ENCODE data around the gene NCOA3.

The NCOA3 gene

GRCh38 chr20:47597090-47597489 is 95.4 kb downstream of the NCOA3 start:
- no peak for DNase-seq (ENCODE audit: low read depth)

GRCh38 chr20:47598911-47599744 is 97.4 kb downstream of the NCOA3 start:
- no peak for DNase-seq (ENCODE audit: low read depth)

DNA sequence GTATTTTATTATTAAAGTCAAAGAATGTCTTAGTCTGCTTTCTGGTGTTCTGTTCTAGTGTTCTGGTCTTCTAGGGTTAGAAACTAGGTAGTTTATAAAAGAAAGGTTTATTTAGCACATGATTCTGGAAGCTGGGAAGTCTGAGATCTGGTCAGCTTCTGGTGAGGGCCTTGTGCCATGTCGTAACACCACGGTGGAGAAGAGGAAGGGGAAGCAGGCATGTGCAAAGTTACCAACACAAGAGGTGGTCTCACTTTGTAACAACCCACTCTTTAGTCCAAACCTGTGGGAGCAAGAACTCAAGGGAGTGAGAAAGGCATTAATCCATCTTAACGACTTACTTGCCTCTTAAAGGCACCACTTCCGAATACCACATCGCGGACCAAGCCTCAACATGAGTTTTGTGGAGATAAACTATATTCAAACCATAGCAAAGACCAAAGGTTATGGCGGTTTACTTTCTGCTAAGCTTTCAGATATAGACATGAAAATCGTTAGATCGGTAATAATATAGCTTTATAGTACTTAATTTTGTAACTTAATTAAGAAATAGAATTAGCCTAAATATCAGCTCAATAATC is 99.4 kb downstream of the NCOA3 start:
- no peak for DNase-seq (ENCODE audit: low read depth)

GRCh38 chr20:47603260-47603659 is 101.6 kb downstream of the NCOA3 start:
- DNase-seq (ENCODE audit: low read depth), result no peak

- no peak for DNase-seq (ENCODE audit: low read depth)
Measured at GRCh38 chr20:47605673-47606413, 104.2 kb downstream of the NCOA3 start.

DNA sequence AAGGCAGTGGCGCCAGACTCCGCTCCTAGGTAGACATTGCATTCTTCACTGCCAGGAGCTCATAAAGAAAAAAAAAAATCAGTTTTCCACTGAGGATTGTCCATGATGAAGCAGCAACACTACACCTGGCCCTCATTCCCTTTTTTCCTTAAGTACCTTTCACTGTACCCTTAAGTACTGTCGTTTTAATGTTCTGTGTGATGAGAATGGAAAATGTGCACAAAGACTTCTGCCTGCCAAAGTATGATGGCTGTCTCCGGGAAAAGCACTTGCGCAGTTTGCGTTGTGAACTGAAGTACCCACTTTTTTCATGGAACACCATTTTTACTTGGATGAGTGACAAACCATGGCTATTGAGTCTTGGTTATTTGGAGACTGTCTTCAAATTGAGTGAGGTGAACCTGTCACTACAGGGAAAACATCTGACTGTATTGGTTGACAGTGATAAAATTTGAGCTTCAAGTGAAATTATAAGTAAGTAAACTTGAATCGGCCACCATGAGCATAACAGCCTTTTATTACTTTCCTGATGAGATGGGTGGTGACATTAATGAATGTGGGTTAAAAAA is 104.8 kb downstream of the NCOA3 start:
- DNase-seq (ENCODE audit: low read depth), result no peak

- DNase-seq (ENCODE audit: low read depth), result no peak
Measured at GRCh38 chr20:47606983-47607613, 105.4 kb downstream of the NCOA3 start.

- no peak for DNase-seq (ENCODE audit: low read depth)
Measured at GRCh38 chr20:47609001-47609400, 107.3 kb downstream of the NCOA3 start.

DNA sequence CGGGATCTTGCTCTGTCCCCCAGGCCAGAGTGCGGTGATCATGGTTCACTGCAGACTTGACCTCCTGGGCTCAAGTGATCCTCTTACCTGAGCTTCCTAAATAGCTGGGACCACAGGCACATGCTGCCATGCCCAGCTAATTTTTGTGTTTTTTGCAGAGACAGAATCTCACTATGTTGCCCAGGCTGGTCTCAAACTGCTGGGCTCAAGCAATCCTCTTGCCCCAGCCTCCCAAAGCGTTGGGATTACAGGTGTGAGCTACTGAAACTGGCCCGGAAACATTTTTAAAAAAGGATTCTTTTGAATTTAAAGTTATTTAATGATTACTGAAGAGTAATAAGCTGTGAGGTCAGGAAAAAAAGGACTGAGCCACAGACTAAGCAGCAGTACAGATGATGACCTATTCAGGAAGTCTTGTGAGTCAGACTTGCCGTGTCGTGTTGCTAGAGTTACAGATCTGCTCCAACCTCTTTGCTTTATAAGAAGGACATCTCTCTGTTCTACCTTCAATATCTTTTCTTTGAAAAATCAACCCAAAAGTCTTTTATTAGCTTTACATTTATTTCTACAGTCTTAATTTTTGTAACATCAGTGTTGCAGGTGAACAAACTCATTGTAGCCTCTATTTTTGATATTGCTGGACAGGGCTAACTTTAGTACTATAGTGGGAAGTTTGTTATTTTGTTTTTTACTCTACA is 108.7 kb downstream of the NCOA3 start:
- peak; percentile 81 for DNase-seq (ENCODE audit: low read depth)

GRCh38 chr20:47610945-47611250 is 109.2 kb downstream of the NCOA3 start:
- DNase-seq (ENCODE audit: low read depth), result no peak

GRCh38 chr20:47611785-47612184 is 110.1 kb downstream of the NCOA3 start:
- no peak for DNase-seq (ENCODE audit: low read depth)

DNA sequence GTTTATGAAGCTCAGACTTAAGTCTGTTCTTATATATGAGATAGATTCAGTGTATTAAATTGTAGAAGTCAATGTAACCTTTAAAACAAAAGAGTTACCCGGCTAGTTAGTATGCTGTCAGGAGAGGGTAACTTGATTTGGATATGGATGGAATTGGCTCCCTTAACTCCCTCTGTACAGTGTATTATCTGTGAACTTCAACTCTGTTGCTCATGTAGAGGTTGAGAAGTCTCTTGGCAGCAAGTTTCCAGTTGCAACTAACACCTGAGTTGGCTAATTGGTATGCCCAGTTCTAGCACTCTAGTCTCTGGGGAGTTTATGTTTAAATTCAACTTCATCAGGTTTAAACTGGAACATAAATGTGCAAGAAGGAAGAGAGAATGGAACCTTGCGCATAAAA is 111.0 kb downstream of the NCOA3 start:
- no peak for DNase-seq (ENCODE audit: low read depth)

- DNase-seq (ENCODE audit: low read depth), result no peak
Measured at GRCh38 chr20:47614703-47615309, 113.1 kb downstream of the NCOA3 start.

- no peak for DNase-seq (ENCODE audit: low read depth)
Measured at GRCh38 chr20:47618479-47618878, 116.8 kb downstream of the NCOA3 start.

DNA sequence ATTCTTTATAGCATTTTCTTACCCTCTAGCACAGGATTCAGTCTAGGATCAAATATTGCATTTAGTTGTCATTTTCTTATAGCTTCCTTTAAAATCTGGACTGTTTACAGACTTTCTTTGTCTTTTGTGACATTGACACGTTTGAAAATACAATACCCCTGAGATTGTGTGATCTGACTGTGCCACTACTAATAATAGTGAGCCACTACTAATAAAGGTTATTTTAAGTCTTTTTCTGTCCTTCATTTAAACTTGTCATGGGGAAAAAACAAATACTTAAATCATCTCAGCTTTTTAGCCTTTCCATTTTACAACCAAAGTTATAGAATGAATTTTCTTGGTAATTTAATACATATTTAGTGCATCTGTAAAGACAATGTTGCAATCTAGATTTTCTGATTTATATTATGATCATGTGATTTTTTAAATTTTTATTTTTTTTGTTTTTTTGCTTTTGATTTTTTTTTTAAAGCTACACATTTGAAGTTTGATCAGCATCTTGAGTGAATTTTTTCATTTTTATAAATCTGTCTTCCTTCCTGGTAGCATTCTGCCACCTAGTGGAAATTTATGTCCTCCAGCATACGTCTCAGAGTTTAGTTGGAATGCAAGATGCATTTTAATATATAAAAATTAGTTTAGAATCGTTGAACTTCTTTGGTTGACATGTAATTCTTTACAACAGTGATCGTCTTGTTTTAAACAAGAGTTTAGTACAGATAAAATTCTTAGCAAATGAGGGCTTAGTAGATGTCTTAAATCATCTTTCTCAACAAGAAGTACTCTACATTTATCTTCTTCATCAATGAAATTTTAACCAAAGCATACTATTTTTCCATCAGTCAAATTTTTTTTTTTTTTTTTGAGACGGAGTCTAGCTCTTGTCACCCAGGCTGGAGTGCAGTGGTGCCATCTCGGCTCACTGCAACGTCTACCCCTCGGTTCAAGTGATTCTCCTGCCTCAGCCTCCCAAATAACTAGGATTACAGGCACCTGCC is 119.4 kb downstream of the NCOA3 start:
- DNase-seq (ENCODE audit: low read depth), result no peak

- DNase-seq (ENCODE audit: low read depth), result no peak
Measured at GRCh38 chr20:47622118-47622665, 120.5 kb downstream of the NCOA3 start.

GRCh38 chr20:47623206-47623605 is 121.5 kb downstream of the NCOA3 start:
- DNase-seq (ENCODE audit: low read depth), result no peak

GRCh38 chr20:47627540-47627939 is 125.9 kb downstream of the NCOA3 start:
- no peak for DNase-seq (ENCODE audit: low read depth)

GRCh38 chr20:47629907-47630306 is 128.2 kb downstream of the NCOA3 start:
- DNase-seq (ENCODE audit: low read depth), result no peak

- DNase-seq (ENCODE audit: low read depth), result no peak
Measured at GRCh38 chr20:47631078-47631477, 129.4 kb downstream of the NCOA3 start.
